C4-2B (cell line): ENCODE results near the gene ENGASE.

Source experiments
- CTCF ChIP-seq: fragments of 450-650 bp; conservative IDR thresholded peaks from 2 replicates; pipeline ENCODE4 v1.5.1; 2017; ENCODE audit warnings: mild to moderate bottlenecking
- ZFX ChIP-seq: fragments of 450-650 bp; IDR thresholded peaks from 2 replicates; pipeline ENCODE4 v1.6.1; 2017

DNA sequence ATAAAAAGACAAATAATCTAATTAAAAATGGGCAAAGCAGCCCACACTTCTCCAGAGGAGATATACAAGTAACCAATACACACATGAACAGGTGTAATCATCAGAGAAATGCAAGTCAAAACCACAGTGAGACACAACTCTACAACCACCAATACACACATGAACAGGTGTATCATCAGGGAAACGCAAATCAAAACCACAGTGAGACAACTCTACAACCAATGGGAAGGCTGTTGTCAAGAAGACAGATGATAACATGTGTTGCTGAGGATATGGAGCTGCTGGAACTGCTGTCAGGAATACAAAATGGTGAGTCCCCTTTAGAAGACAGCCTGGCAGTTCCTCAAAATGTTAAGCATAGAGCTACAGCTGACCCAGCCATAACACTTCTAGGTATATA, 22.5 kb upstream of the ENGASE start:
- TF ChIP-seq CTCF (no peak), ZFX (no peak)
